Osteoblast (primary cell): ENCODE measurements around the gene ZC3HAV1. TPM values are rescaled to one million over a fixed set of nuclear protein-coding genes. Genes with fewer than 3 reads are reported as not detected.

Source experiments
- DNase-seq: peaks from one replicate; pipeline ENCODE4 v3.0.0; 2011; ENCODE audit warnings: low spot score, mixed read lengths; ENCODE audit not compliant: insufficient read length; ENCODE audit errors: missing footprints
- H2AFZ ChIP-seq: 2 replicates; pipeline ENCODE4 v1.6.0; 2011; ENCODE audit warnings: mild to moderate bottlenecking, low read length
- H3K27ac ChIP-seq: 2 replicates; pipeline ENCODE4 v1.5.1; 2011; ENCODE audit warnings: mild to moderate bottlenecking, low read depth, low read length, moderate library complexity
- H3K27me3 ChIP-seq: 2 replicates; pipeline ENCODE4 v1.6.0; 2012; ENCODE audit warnings: mild to moderate bottlenecking, control low read depth, inconsistent platforms, low read length, moderate library complexity; ENCODE audit not compliant: insufficient read depth
- H3K36me3 ChIP-seq: 2 replicates; pipeline ENCODE4 v1.5.1; 2011; ENCODE audit warnings: mild to moderate bottlenecking, low read length, control low read depth, moderate library complexity; ENCODE audit not compliant: insufficient read depth
- H3K4me1 ChIP-seq: 2 replicates; pipeline ENCODE4 v1.5.1; 2011; ENCODE audit warnings: mild to moderate bottlenecking, low read length, control low read depth, moderate library complexity; ENCODE audit not compliant: insufficient read depth
- H3K4me2 ChIP-seq: 2 replicates; pipeline ENCODE4 v1.6.0; 2011; ENCODE audit warnings: mild to moderate bottlenecking, low read length; ENCODE audit not compliant: insufficient read depth
- H3K4me3 ChIP-seq: fragments of 200-600 bp; sonication (generic); 3 replicates; pipeline ENCODE4 v1.5.1; 2012; ENCODE audit warnings: mild to moderate bottlenecking, low read length, inconsistent platforms; ENCODE audit not compliant: insufficient read depth
- H3K79me2 ChIP-seq: 2 replicates; pipeline ENCODE4 v1.6.0; 2012; ENCODE audit warnings: mild to moderate bottlenecking, low read length, control low read depth, inconsistent platforms; ENCODE audit not compliant: insufficient read depth
- H3K9me3 ChIP-seq: 2 replicates; pipeline ENCODE4 v1.5.1; 2011; ENCODE audit warnings: low read depth, low read length, control low read depth
- H4K20me1 ChIP-seq: 2 replicates; pipeline ENCODE4 v1.6.0; 2012; ENCODE audit warnings: mild to moderate bottlenecking, low read length, control low read depth; ENCODE audit not compliant: insufficient read depth
- CTCF ChIP-seq: IDR thresholded peaks from 2 replicates; pipeline ENCODE4 v1.5.1; 2011; ENCODE audit warnings: mild to moderate bottlenecking, low read depth, low read length, moderate library complexity; ENCODE audit errors: extremely low read depth
- total RNA-seq: library from RNA; depleted of rRNA; stranded (reverse); fragments of >200 nt; gene quantifications from 2 replicates; pipeline ENCODE4 v1.2.3, GENCODE V29; 2012

The ZC3HAV1 gene
- total RNA-seq, 1 donor: 44.5 TPM

- Histone ChIP-seq H4K20me1 (no peaks in the 10 kb centered on the region), H3K36me3 (peaks cover 71% of the 10 kb centered on the region), H3K4me1 (peaks cover 6% of the 10 kb centered on the region), H3K79me2 (peaks cover 6% of the 10 kb centered on the region), H2AFZ (no peak overlapping the region), H3K4me3 (no peak overlapping the region), H3K27ac (no peak overlapping the region), H3K4me2 (no peak overlapping the region), H3K9me3 (no peaks in the 10 kb centered on the region), H3K27me3 (no peaks in the 10 kb centered on the region)
- no peak for TF ChIP-seq CTCF
- DNase-seq: no peak
Observed at GRCh38 chr7:139075871-139076686, 33.4 kb downstream of the ZC3HAV1 start.

- H4K20me1 ChIP-seq: no peaks in the 10 kb centered on the region
- H2AFZ ChIP-seq: peak overlapping the region; percentile 89
- H3K9me3 ChIP-seq: no peaks in the 10 kb centered on the region
- H3K27ac ChIP-seq: peak overlapping the region; percentile 74
- H3K27me3 ChIP-seq: no peaks in the 10 kb centered on the region
- peak; percentile 72 for DNase-seq
- H3K36me3 ChIP-seq: peaks cover 62% of the 10 kb centered on the region
- H3K79me2 ChIP-seq: peaks cover 5% of the 10 kb centered on the region
- peaks cover 6% of the 10 kb centered on the region for H3K4me1 ChIP-seq
- peak overlapping the region; percentile 68 for H3K4me2 ChIP-seq
- TF ChIP-seq CTCF: peak; percentile 88
- H3K4me3 ChIP-seq: no peak overlapping the region
Observed at GRCh38 chr7:139075031-139075652, 34.4 kb downstream of the ZC3HAV1 start.

GRCh38 chr7:139072796-139073195, 36.7 kb downstream of the ZC3HAV1 start:
- H3K79me2 ChIP-seq: peaks cover 2% of the 10 kb centered on the region
- no peak overlapping the region for H3K4me3 ChIP-seq
- H3K27ac ChIP-seq: no peak overlapping the region
- no peak for TF ChIP-seq CTCF
- H3K4me1 ChIP-seq: peaks cover 6% of the 10 kb centered on the region
- H3K4me2 ChIP-seq: no peak overlapping the region
- no peaks in the 10 kb centered on the region for H4K20me1 ChIP-seq
- H3K27me3 ChIP-seq: no peaks in the 10 kb centered on the region
- peaks cover 59% of the 10 kb centered on the region for H3K36me3 ChIP-seq
- H2AFZ ChIP-seq: no peak overlapping the region
- no peak for DNase-seq
- H3K9me3 ChIP-seq: no peaks in the 10 kb centered on the region

- H2AFZ ChIP-seq: no peak overlapping the region
- peaks cover 6% of the 10 kb centered on the region for H3K4me1 ChIP-seq
- H3K79me2 ChIP-seq: peaks cover 2% of the 10 kb centered on the region
- H3K4me2 ChIP-seq: no peak overlapping the region
- TF ChIP-seq CTCF: no peak
- H4K20me1 ChIP-seq: no peaks in the 10 kb centered on the region
- no peak overlapping the region for H3K27ac ChIP-seq
- H3K9me3 ChIP-seq: no peaks in the 10 kb centered on the region
- H3K4me3 ChIP-seq: no peak overlapping the region
- H3K27me3 ChIP-seq: no peaks in the 10 kb centered on the region
- no peak for DNase-seq
- peaks cover 53% of the 10 kb centered on the region for H3K36me3 ChIP-seq
Observed at GRCh38 chr7:139071680-139072079, 37.8 kb downstream of the ZC3HAV1 start.
